ENCODE data around the gene AGRN. TPM values are rescaled to one million over a fixed set of nuclear protein-coding genes. Genes with fewer than 3 reads are reported as not detected.

The AGRN gene
- polyA plus RNA-seq, 1 donor: 116 TPM

GRCh38 chr1:1040004-1040991 is 20.4 kb downstream of the AGRN start:
- Histone ChIP-seq H3K27ac (ENCODE audit: low read length) (no peak overlapping the region), H3K4me1 (ENCODE audit: control insufficient read depth, insufficient read depth, low read length) (peaks cover 22% of the 10 kb centered on the region), H3K27me3 (ENCODE audit: control insufficient read depth, insufficient read depth, low read length) (peaks cover 13% of the 10 kb centered on the region), H3K9me3 (ENCODE audit: control insufficient read depth, low read depth, low read length) (peaks cover 22% of the 10 kb centered on the region), H3K36me3 (ENCODE audit: control insufficient read depth, insufficient read depth, low read length) (peaks cover 58% of the 10 kb centered on the region), H3K4me3 (ENCODE audit: low read length) (peak overlapping the region; percentile 33)
- DNase-seq: peak; percentile 74 to 75
- no CpG with 5 or more reads among the region's 99 CpGs for WGBS (ENCODE audit: insufficient coverage, low lambda C conversion rate)

- no peak for DNase-seq
- Histone ChIP-seq H3K4me1 (ENCODE audit: control insufficient read depth, insufficient read depth, low read length) (peaks cover 22% of the 10 kb centered on the region), H3K27me3 (ENCODE audit: control insufficient read depth, insufficient read depth, low read length) (peaks cover 13% of the 10 kb centered on the region), H3K36me3 (ENCODE audit: control insufficient read depth, insufficient read depth, low read length) (peaks cover 59% of the 10 kb centered on the region), H3K27ac (ENCODE audit: low read length) (no peak overlapping the region), H3K4me3 (ENCODE audit: low read length) (no peak overlapping the region), H3K9me3 (ENCODE audit: control insufficient read depth, low read depth, low read length) (peaks cover 22% of the 10 kb centered on the region)
- WGBS (ENCODE audit: insufficient coverage, low lambda C conversion rate): no CpG with 5 or more reads among the region's 60 CpGs
These were observed 21.2 kb downstream of the AGRN start for GRCh38 chr1:1041092-1041523.

GRCh38 chr1:1041873-1042272 is 22.0 kb downstream of the AGRN start:
- no peak for DNase-seq
- Histone ChIP-seq H3K27me3 (ENCODE audit: control insufficient read depth, insufficient read depth, low read length) (peaks cover 13% of the 10 kb centered on the region), H3K4me1 (ENCODE audit: control insufficient read depth, insufficient read depth, low read length) (peaks cover 22% of the 10 kb centered on the region), H3K27ac (ENCODE audit: low read length) (no peak overlapping the region), H3K36me3 (ENCODE audit: control insufficient read depth, insufficient read depth, low read length) (peaks cover 57% of the 10 kb centered on the region), H3K9me3 (ENCODE audit: control insufficient read depth, low read depth, low read length) (peaks cover 22% of the 10 kb centered on the region), H3K4me3 (ENCODE audit: low read length) (no peak overlapping the region)
- no CpG with 5 or more reads among the region's 25 CpGs for WGBS (ENCODE audit: insufficient coverage, low lambda C conversion rate)

- no CpG with 5 or more reads among the region's 10 CpGs for WGBS (ENCODE audit: insufficient coverage, low lambda C conversion rate)
- Histone ChIP-seq H3K4me3 (ENCODE audit: low read length) (no peak overlapping the region), H3K27me3 (ENCODE audit: control insufficient read depth, insufficient read depth, low read length) (peaks cover 13% of the 10 kb centered on the region), H3K36me3 (ENCODE audit: control insufficient read depth, insufficient read depth, low read length) (peaks cover 61% of the 10 kb centered on the region), H3K27ac (ENCODE audit: low read length) (no peak overlapping the region), H3K9me3 (ENCODE audit: control insufficient read depth, low read depth, low read length) (peaks cover 22% of the 10 kb centered on the region), H3K4me1 (ENCODE audit: control insufficient read depth, insufficient read depth, low read length) (peaks cover 16% of the 10 kb centered on the region)
- DNase-seq: no peak
These were observed 22.9 kb downstream of the AGRN start for GRCh38 chr1:1042835-1043234.

- H3K4me1 ChIP-seq (ENCODE audit: control insufficient read depth, insufficient read depth, low read length): peaks cover 16% of the 10 kb centered on the region
- no CpG with 5 or more reads among the region's 27 CpGs for WGBS (ENCODE audit: insufficient coverage, low lambda C conversion rate)
- H3K36me3 ChIP-seq (ENCODE audit: control insufficient read depth, insufficient read depth, low read length): peaks cover 58% of the 10 kb centered on the region
- no peak for DNase-seq
- peaks cover 22% of the 10 kb centered on the region for H3K9me3 ChIP-seq (ENCODE audit: control insufficient read depth, low read depth, low read length)
- no peak overlapping the region for H3K27ac ChIP-seq (ENCODE audit: low read length)
- H3K27me3 ChIP-seq (ENCODE audit: control insufficient read depth, insufficient read depth, low read length): peaks cover 13% of the 10 kb centered on the region
- H3K4me3 ChIP-seq (ENCODE audit: low read length): no peak overlapping the region
These were observed 23.5 kb downstream of the AGRN start for GRCh38 chr1:1043411-1043810.

GRCh38 chr1:1043921-1044320 is 24.0 kb downstream of the AGRN start:
- WGBS (ENCODE audit: insufficient coverage, low lambda C conversion rate): no CpG with 5 or more reads among the region's 33 CpGs
- Histone ChIP-seq H3K27ac (ENCODE audit: low read length) (no peak overlapping the region), H3K4me1 (ENCODE audit: control insufficient read depth, insufficient read depth, low read length) (peaks cover 15% of the 10 kb centered on the region), H3K4me3 (ENCODE audit: low read length) (no peak overlapping the region), H3K36me3 (ENCODE audit: control insufficient read depth, insufficient read depth, low read length) (peaks cover 56% of the 10 kb centered on the region), H3K27me3 (ENCODE audit: control insufficient read depth, insufficient read depth, low read length) (peaks cover 10% of the 10 kb centered on the region), H3K9me3 (ENCODE audit: control insufficient read depth, low read depth, low read length) (peaks cover 22% of the 10 kb centered on the region)
- no peak for DNase-seq

GRCh38 chr1:1044455-1045078 is 24.6 kb downstream of the AGRN start:
- WGBS (ENCODE audit: insufficient coverage, low lambda C conversion rate): 80% methylated on average over 1 of the region's 34 CpGs

GRCh38 chr1:1045129-1045528 is 25.2 kb downstream of the AGRN start:
- WGBS (ENCODE audit: insufficient coverage, low lambda C conversion rate): no CpG with 5 or more reads among the region's 23 CpGs
- H3K36me3 ChIP-seq (ENCODE audit: control insufficient read depth, insufficient read depth, low read length): peaks cover 63% of the 10 kb centered on the region
- no peak for DNase-seq

More at GRCh38 chr1:1044455-1045078, 24.6 kb downstream of the AGRN start:
- H3K4me3 ChIP-seq (ENCODE audit: low read length): no peak overlapping the region
- peaks cover 5% of the 10 kb centered on the region for H3K27me3 ChIP-seq (ENCODE audit: control insufficient read depth, insufficient read depth, low read length)
- no peak overlapping the region for H3K27ac ChIP-seq (ENCODE audit: low read length)
- peaks cover 61% of the 10 kb centered on the region for H3K36me3 ChIP-seq (ENCODE audit: control insufficient read depth, insufficient read depth, low read length)
- peaks cover 9% of the 10 kb centered on the region for H3K4me1 ChIP-seq (ENCODE audit: control insufficient read depth, insufficient read depth, low read length)
- H3K9me3 ChIP-seq (ENCODE audit: control insufficient read depth, low read depth, low read length): peaks cover 22% of the 10 kb centered on the region
- no peak for DNase-seq

GRCh38 chr1:1046243-1046642 is 26.3 kb downstream of the AGRN start:
- H3K27ac ChIP-seq (ENCODE audit: low read length): no peak overlapping the region
- H3K9me3 ChIP-seq (ENCODE audit: control insufficient read depth, low read depth, low read length): peaks cover 22% of the 10 kb centered on the region
- no peaks in the 10 kb centered on the region for H3K4me1 ChIP-seq (ENCODE audit: control insufficient read depth, insufficient read depth, low read length)
- no CpG with 5 or more reads among the region's 20 CpGs for WGBS (ENCODE audit: insufficient coverage, low lambda C conversion rate)
- H3K27me3 ChIP-seq (ENCODE audit: control insufficient read depth, insufficient read depth, low read length): no peaks in the 10 kb centered on the region
- H3K36me3 ChIP-seq (ENCODE audit: control insufficient read depth, insufficient read depth, low read length): peaks cover 74% of the 10 kb centered on the region
- no peak overlapping the region for H3K4me3 ChIP-seq (ENCODE audit: low read length)
- no peak for DNase-seq

More at GRCh38 chr1:1045129-1045528, 25.2 kb downstream of the AGRN start:
- peaks cover 22% of the 10 kb centered on the region for H3K9me3 ChIP-seq (ENCODE audit: control insufficient read depth, low read depth, low read length)
- H3K27ac ChIP-seq (ENCODE audit: low read length): no peak overlapping the region
- H3K4me1 ChIP-seq (ENCODE audit: control insufficient read depth, insufficient read depth, low read length): peaks cover 3% of the 10 kb centered on the region
- no peaks in the 10 kb centered on the region for H3K27me3 ChIP-seq (ENCODE audit: control insufficient read depth, insufficient read depth, low read length)
- no peak overlapping the region for H3K4me3 ChIP-seq (ENCODE audit: low read length)

- Histone ChIP-seq H3K9me3 (ENCODE audit: control insufficient read depth, low read depth, low read length) (peaks cover 26% of the 10 kb centered on the region), H3K27ac (ENCODE audit: low read length) (no peak overlapping the region), H3K4me1 (ENCODE audit: control insufficient read depth, insufficient read depth, low read length) (no peaks in the 10 kb centered on the region), H3K36me3 (ENCODE audit: control insufficient read depth, insufficient read depth, low read length) (peaks cover 78% of the 10 kb centered on the region), H3K4me3 (ENCODE audit: low read length) (no peak overlapping the region), H3K27me3 (ENCODE audit: control insufficient read depth, insufficient read depth, low read length) (no peaks in the 10 kb centered on the region)
- no peak for DNase-seq
- WGBS (ENCODE audit: insufficient coverage, low lambda C conversion rate): no CpG with 5 or more reads among the region's 26 CpGs
These were observed 26.8 kb downstream of the AGRN start for GRCh38 chr1:1046767-1047166.

Data from large intestine (tissue), 3 donors.